ENCODE results near the gene DLGAP4. TPM values are rescaled to one million over a fixed set of nuclear protein-coding genes. Genes with fewer than 3 reads are reported as not detected.

The DLGAP4 gene
- total and polyA plus RNA-seq, 2 of the 13 experiments (the other 11 are each of a cell fraction or from before 2014, with no cell fraction given) = 15.2 to 26.7 TPM

DNA sequence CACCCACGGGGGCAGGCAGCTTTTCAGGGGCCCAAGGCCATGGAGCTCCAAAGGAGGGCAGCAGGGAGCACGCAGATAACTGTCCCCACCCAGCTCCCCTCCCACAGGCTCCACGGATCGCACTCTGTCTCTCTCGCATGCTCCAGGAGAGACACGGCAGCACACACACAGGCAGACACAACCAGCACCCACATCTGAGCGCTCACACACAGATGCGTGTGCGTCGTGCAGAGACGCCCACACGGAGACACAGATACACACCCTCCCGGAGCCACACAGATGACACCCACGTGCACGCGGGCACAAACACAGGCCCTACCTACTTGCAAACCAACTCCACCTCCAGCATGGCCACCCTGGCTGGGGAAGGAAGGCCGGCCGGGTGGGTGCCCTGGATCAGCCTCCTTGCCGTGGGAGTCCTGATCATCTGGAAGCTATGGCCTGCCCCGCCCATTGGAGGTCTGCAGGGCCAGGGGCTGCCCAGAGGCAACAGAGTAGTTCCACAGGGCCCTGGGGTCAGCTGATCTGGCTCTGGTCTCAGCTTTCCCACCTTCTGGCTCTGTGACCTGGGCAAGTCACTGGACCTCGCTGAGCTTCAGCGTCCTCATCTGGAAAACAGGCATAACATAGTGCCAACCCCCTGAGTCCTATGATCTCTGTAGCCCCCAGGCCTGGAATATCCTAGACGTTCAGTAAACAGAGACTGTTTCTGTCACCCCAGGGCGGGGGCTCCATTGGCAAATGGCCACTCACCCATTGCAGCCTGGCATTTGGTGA lies 38.3 kb upstream of the DLGAP4 start (continued):
- TF ChIP-seq ZNF318 (CRISPR knock-in tag; IDR thresholded peaks at IDR 0.05) (peak; percentile 50; the same call in 1 of the 2 replicates), SRF (IDR thresholded peaks at IDR 0.05; ENCODE audit: low read depth, low read length) (no peak), POLR2AphosphoS2 (IDR thresholded peaks at IDR 0.05; ENCODE audit: low read depth, low read length) (no peak), ZNF883 (CRISPR knock-in tag; IDR thresholded peaks at IDR 0.05; ENCODE audit: not compliant biosample characterization) (peak; percentile 40), IKZF4 (CRISPR knock-in tag; IDR thresholded peaks at IDR 0.05; ENCODE audit: borderline replicate concordance, low read depth, not compliant biosample characterization) (no peak), JUND (CRISPR knock-in tag; IDR thresholded peaks at IDR 0.05) (no peak), WIZ (CRISPR knock-in tag; IDR thresholded peaks at IDR 0.05) (no peak), NONO (IDR thresholded peaks at IDR 0.05) (no peak), NONO (CRISPR knock-in tag; conservative IDR thresholded peaks at IDR 0.05) (peak; percentile 48; the same call in 1 of the 2 replicates), ZNF772 (CRISPR knock-in tag; IDR thresholded peaks at IDR 0.05) (0 out of 2 replicates have a peak, but pooled peaks have one; percentile 30), NRL (CRISPR knock-in tag; IDR thresholded peaks at IDR 0.05; ENCODE audit: borderline replicate concordance) (0 out of 2 replicates have a peak, but pooled peaks have one; percentile 11), BRF2 (CRISPR knock-in tag; IDR thresholded peaks at IDR 0.05) (no peak), EED (CRISPR knock-in tag; IDR thresholded peaks at IDR 0.05) (peak; percentile 78; the same call in 1 of the 2 replicates), ZNF788 (CRISPR knock-in tag; IDR thresholded peaks at IDR 0.05; ENCODE audit: borderline replicate concordance) (peak; percentile 25; the same call in 1 of the 2 replicates), ZFX (CRISPR knock-in tag; IDR thresholded peaks at IDR 0.05; ENCODE audit: low read depth) (peak; percentile 33; the same call in 1 of the 2 replicates), ZKSCAN8 (CRISPR knock-in tag; IDR thresholded peaks at IDR 0.05; ENCODE audit: borderline replicate concordance) (no peak), TAF1 (CRISPR knock-in tag; IDR thresholded peaks at IDR 0.05) (0 out of 2 replicates have a peak, but pooled peaks have one; percentile 21), HNRNPLL (IDR thresholded peaks at IDR 0.05; ENCODE audit: low read depth, low read length, poor library complexity, severe bottlenecking) (peak; percentile 15), KLF15 (CRISPR knock-in tag; IDR thresholded peaks at IDR 0.05; ENCODE audit: borderline replicate concordance) (no peak), ZNF441 (CRISPR knock-in tag; IDR thresholded peaks at IDR 0.05; ENCODE audit: borderline replicate concordance) (0 out of 2 replicates have a peak, but pooled peaks have one; percentile 64)

All from HepG2 (cell line).